ACC112 (cell line): ENCODE data around the gene GNAS-AS1.

Source experiments
- H2AFZ ChIP-seq: fragments of 200-600 bp; sonication (generic); one replicate; pipeline ENCODE4 v1.6.0; 2017; ENCODE audit warnings: antibody characterized with exemption, low read length; ENCODE audit not compliant: unreplicated experiment
- H3K27ac ChIP-seq: fragments of 200-600 bp; sonication (generic); 2 replicates; pipeline ENCODE4 v1.5.1; 2014; ENCODE audit warnings: low read depth, mild to moderate bottlenecking, antibody characterized with exemption, low read length, moderate library complexity
- H3K27me3 ChIP-seq: fragments of 200-600 bp; sonication (generic); 2 replicates; pipeline ENCODE4 v1.6.1; 2014; ENCODE audit warnings: mild to moderate bottlenecking, antibody characterized with exemption, low read length, moderate library complexity, mixed read lengths; ENCODE audit not compliant: insufficient read depth
- H3K36me3 ChIP-seq: fragments of 200-600 bp; sonication (generic); 2 replicates; pipeline ENCODE4 v1.6.1; 2016; ENCODE audit warnings: mild to moderate bottlenecking, antibody characterized with exemption, low read length, moderate library complexity, mixed read lengths; ENCODE audit not compliant: insufficient read depth
- H3K4me1 ChIP-seq: fragments of 200-600 bp; sonication (generic); one replicate; pipeline ENCODE4 v1.6.1; 2016; ENCODE audit warnings: low read length, mixed read lengths; ENCODE audit not compliant: insufficient read depth, unreplicated experiment, control insufficient read depth
- H3K4me3 ChIP-seq: fragments of 200-600 bp; sonication (generic); 2 replicates; pipeline ENCODE4 v1.5.1; 2014; ENCODE audit warnings: mild to moderate bottlenecking, low read depth, low read length
- H3K79me2 ChIP-seq: fragments of 200-600 bp; sonication (generic); one replicate; pipeline ENCODE4 v1.6.0; 2016; ENCODE audit warnings: low read length; ENCODE audit not compliant: control insufficient read depth, unreplicated experiment, insufficient read depth

GNAS-AS1 gene

GRCh38 chr20:58777657-58778056 is 73.0 kb downstream of the GNAS-AS1 start:
- Histone ChIP-seq H3K4me3 (no peak overlapping the region), H3K79me2 (no peaks in the 10 kb centered on the region), H3K4me1 (no peaks in the 10 kb centered on the region), H2AFZ (no peak overlapping the region), H3K27ac (no peak overlapping the region), H3K27me3 (peaks cover 95% of the 10 kb centered on the region), H3K36me3 (no peaks in the 10 kb centered on the region)

DNA sequence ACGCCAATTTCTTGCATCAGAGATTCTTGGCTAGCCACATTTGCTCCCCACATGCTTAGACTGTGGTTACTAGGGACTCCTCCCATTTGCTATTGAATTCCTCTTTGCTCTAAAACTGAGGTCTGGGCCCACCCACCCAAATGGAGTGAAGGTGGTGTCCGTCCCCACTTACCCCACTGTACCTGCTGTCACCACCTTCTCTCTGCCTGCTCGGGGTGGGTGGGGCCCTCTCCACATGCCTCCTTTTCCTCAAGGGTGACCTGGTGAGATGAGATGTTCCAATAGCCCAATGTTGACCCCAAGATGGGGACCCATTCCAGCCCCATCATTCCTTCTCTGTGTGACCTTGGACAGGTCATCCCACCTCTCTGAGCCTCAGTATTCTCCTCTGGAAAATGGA is 74.6 kb downstream of the GNAS-AS1 start:
- no peaks in the 10 kb centered on the region for H3K36me3 ChIP-seq
- no peaks in the 10 kb centered on the region for H3K79me2 ChIP-seq
- peaks cover 94% of the 10 kb centered on the region for H3K27me3 ChIP-seq
- no peak overlapping the region for H3K27ac ChIP-seq
- H3K4me3 ChIP-seq, result no peak overlapping the region
- no peak overlapping the region for H2AFZ ChIP-seq
- no peaks in the 10 kb centered on the region for H3K4me1 ChIP-seq

- no peaks in the 10 kb centered on the region for H3K36me3 ChIP-seq
- H3K4me3 ChIP-seq, result no peak overlapping the region
- H3K79me2 ChIP-seq, result no peaks in the 10 kb centered on the region
- no peaks in the 10 kb centered on the region for H3K4me1 ChIP-seq
- no peak overlapping the region for H2AFZ ChIP-seq
- H3K27me3 ChIP-seq, result peaks cover 94% of the 10 kb centered on the region
- no peak overlapping the region for H3K27ac ChIP-seq
Measured at GRCh38 chr20:58775371-58775770, 75.3 kb downstream of the GNAS-AS1 start.

GRCh38 chr20:58774667-58775263 is 75.9 kb downstream of the GNAS-AS1 start:
- Histone ChIP-seq H3K27ac (no peak overlapping the region), H3K36me3 (no peaks in the 10 kb centered on the region), H2AFZ (no peak overlapping the region), H3K4me1 (no peaks in the 10 kb centered on the region), H3K4me3 (no peak overlapping the region), H3K79me2 (no peaks in the 10 kb centered on the region), H3K27me3 (peaks cover 91% of the 10 kb centered on the region)

DNA sequence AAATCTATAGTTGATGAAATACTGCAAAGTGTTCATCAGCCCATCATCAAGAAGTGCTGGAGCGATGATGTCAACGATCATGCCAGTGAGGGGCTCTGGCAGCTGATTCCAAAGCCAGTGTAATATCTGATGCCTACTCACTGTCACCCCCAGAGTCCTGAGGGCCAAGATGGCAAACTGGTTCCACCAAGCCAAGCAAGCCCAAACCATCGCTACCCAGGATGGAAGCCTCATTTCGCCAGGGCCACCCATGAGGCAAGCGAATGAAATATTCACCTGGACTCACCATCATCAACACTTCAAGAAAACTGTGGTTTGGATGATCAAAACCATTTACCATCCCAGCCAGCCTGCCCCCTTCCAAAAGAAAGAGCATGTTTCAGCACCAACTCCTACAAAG is 76.5 kb downstream of the GNAS-AS1 start:
- Histone ChIP-seq H3K79me2 (no peaks in the 10 kb centered on the region), H3K27ac (no peak overlapping the region), H3K4me3 (no peak overlapping the region), H3K27me3 (peaks cover 91% of the 10 kb centered on the region), H3K4me1 (no peaks in the 10 kb centered on the region), H2AFZ (no peak overlapping the region), H3K36me3 (no peaks in the 10 kb centered on the region)

DNA sequence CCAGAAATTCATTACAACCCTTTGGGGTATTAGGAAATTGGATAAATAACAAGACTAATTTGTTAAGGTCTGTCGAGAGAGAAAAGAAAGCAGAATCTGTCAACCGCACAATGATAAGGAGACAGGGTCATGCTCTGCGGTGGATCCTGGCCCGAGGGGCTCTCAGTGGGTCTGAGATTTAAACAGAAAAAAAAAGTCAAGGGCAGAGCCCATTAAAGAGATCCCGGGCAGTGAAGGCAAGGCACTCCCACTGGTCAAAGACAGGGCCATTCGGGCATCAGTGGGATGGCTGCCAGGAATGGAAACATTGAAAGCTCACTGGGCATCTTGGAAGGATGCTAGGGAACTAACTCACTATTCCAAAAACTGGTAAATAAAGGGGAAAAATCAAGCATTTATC is 77.9 kb downstream of the GNAS-AS1 start:
- Histone ChIP-seq H2AFZ (no peak overlapping the region), H3K79me2 (no peaks in the 10 kb centered on the region), H3K4me1 (no peaks in the 10 kb centered on the region), H3K27ac (no peak overlapping the region), H3K36me3 (no peaks in the 10 kb centered on the region), H3K27me3 (peaks cover 90% of the 10 kb centered on the region), H3K4me3 (no peak overlapping the region)
